NOMO-1 (cell line): ENCODE results near the gene MYO5B.

Source experiments
- DNase-seq, 2 experiments: peaks; one replicate each; lab custom pipeline; 2025; ENCODE audit not compliant: unreplicated experiment in 2 of 2; lab: John Stamatoyannopoulos, UW

Gene MYO5B

DNA sequence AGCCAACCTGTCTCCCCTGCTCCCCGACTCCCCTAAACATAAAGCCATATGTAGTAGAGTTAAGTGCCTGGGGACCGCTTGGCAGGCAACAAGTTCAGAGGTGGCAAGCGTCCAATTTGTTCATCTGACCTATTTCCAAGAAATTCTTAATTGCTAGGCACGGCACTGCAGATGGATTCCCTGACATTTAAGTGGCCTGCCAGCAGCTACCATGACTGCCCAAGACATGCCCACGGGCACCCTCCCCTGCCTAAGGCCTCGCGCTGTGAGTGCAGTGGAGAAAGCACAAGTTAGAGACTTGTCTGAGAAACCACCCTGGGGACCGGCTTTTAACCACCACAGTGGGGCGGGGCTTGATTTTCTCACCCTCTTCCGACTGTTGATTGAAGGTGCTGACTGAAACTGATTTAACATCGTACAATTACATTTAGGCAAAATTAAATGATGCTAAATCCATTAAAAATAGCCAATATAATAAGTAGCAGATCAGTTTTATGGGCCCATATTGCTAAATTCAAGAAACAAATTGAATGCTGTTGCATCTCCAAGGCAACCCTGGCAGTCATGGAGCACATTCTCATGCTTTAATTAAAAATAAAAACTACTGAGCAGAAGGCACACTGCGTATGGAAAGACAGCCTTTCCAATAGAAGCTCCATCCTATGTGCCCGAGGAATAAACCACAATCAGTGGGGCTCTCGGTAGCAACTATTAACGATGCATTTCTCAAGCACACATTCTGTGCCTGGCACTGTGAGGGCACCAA lies 218.0 kb downstream of the MYO5B start:
- no peak for DNase-seq

GRCh38 chr18:49976001-49976400 lies 218.9 kb downstream of the MYO5B start:
- no peak for DNase-seq

DNA sequence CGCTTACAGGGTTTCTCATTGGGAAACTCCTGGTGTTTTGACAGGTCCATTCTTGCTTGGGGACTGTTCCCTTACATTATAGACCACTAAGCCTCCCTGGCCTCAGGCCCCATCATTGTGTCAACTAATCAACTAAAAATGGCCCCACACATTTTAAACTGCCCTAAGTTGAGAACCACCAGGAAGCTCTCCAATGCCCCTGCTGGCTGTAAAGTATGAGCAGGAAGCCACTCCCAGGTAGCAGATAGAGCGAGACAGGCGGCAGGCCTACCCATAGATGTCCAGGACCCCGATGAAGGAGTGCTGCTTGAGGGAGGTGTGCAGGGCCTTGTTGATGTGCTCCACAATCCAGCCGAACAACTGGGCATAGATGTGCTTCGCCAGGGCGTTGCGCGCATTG lies 220.9 kb downstream of the MYO5B start:
- DNase-seq: no peak

DNA sequence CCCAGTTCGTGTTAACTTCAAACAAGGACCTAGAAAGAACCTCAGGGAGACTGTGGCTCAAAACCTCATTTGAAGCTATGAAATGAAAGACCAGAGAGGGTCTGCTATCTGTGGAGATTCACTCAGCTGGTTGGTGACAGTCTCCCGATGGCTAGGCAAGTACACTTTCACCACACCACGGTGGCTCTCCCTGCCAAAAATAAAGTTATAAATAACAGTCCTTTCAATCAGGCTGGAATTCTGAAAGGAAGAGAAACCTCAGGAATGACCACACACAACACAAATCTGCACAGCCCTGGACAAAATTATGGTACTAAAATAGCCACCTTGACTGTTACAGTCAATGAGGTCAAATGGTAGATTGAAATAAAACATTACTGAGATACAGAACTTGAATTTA lies 221.4 kb downstream of the MYO5B start:
- no peak for DNase-seq

DNA sequence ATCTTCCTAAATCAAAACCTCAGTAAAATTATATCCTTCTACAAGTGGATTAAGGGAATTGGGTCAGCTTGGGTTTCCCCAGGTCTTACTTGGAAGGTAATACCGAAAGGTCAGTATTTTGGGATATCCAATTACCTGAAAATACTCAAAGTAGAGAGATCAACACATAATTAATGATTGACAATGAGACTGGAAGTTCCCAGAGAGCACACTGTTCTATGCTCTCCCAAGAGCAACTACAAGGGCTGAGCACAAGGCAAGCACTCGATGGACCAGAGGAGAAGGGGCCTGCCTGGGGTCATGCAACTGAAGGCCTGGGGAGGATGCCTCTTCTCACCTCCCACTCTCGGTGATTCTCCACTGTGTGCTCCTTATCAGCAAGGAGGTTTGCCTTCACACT lies 222.4 kb downstream of the MYO5B start:
- DNase-seq: no peak

DNA sequence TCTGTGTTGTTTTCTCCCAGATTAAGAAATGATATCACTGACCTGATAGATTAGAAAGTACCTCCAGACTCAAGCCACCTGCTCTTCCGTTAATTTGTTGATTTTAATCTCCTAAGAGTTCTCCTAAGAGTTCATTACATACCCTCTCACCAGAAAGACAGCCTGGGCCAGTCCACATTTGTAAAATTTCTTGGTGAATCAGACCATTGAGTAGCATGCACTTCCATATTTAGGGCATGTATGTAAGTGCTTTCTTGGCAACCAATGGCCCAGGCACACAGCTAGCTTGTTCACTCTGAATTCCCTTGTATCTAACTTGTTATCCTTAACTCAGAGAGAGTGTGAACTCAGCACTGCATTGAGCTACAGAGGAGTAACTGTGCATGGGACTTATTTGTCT lies 223.5 kb downstream of the MYO5B start:
- DNase-seq: no peak

GRCh38 chr18:49970319-49970718 lies 224.6 kb downstream of the MYO5B start:
- no peak for DNase-seq

GRCh38 chr18:49968644-49969309 lies 226.2 kb downstream of the MYO5B start:
- DNase-seq: no peak

- DNase-seq: no peak
Observed at GRCh38 chr18:49967636-49968313, 227.2 kb downstream of the MYO5B start.

GRCh38 chr18:49967171-49967570 lies 227.8 kb downstream of the MYO5B start:
- DNase-seq: peak in 1 of 2 experiments; percentile 69

- no peak for DNase-seq
Observed at GRCh38 chr18:49966090-49966489, 228.9 kb downstream of the MYO5B start.

DNA sequence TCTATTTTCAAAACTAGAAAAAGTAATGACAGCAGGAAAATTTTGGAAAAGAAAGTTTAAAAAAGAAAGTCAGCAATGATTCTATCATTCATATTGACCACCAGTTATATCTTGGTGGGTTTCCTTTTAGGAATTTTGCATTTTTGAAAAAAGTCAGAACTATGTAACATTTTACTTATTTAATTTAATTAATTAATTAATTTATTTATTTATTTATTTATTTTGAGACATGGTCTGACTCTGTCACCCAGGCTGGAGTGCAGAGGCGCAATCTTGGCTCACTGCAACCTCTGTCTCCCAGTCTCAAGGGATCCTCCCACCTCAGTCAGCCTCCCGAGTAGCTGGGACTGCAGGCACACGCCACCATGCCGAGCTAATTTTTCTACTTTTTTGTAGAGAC lies 231.7 kb downstream of the MYO5B start:
- no peak for DNase-seq

DNA sequence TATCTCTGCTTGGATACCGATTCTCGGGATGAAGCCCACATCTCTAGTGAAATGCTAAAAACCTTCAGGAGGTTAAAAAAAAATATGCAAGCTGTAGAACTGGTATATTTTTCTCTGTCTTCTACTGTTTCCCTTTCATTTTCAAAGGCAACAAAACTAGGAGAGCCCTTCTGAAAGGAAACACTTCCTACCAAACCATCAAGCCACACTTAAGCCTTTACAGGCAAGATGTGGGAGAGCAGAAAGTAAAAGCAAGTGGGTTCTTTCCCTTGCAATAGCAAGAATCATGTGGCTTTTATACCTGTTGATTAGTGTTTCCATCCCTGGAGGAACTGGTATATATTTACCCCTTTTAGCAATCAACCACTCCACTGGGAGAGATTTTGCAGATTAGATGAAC lies 233.7 kb downstream of the MYO5B start:
- DNase-seq: no peak

DNA sequence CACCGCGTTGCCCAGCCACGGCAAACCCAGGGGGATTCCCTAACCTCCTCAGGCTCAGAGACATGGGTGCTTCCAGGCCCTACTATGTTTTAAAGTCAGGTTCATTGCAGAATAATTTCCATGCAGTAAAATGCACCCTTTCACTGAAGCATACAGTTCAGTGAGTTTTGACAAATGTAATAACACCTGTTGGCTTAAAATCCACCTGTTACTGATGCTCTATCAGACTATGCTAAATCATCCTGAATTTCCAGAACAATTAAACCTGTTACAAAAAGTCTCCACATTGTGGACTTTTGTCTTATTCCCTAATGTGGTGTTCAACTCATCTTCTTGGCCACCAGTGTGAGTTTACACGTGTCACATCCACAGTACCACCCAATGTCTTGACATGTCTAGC lies 234.6 kb downstream of the MYO5B start:
- no peak for DNase-seq

DNA sequence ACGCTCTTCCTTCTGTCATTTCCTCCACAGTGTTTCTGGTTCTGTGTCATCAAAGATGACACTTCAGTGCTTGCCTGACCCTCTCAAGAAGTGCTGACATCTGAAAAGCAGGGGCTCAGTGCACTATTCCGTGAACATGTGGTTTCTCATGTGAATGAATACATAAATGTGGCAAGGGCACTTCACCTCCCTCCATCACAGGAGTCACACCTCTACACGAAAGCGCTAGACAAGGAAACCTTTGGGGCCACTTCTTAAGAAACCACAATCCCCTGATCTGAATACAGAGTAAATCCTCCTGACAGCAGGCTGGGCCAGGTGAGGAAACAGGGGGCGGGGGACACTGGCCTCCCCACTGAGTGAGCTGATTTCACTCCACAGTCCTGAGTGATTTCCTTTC lies 235.8 kb downstream of the MYO5B start:
- no peak for DNase-seq

GRCh38 chr18:49955263-49955662 lies 239.7 kb downstream of the MYO5B start:
- no peak for DNase-seq

DNA sequence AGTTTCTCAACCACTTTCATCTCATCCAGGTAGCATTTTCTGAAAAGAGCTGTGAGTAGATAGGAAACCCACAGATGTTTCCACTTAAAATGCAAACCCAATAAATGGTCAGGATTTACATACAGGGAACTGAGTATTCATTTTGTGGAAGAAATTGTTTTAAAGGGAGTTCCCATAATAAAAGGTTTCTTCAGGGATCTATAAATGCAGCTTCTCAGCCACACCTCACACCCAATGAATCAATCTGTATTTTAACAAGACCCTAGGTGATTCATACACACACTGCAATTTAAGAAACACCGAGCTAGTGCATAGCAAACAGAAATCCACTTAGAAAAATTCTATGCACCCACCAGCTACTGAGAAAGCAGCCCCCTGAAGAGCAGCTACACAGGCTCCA lies 241.6 kb downstream of the MYO5B start:
- no peak for DNase-seq

- DNase-seq: peak; percentile 49 to 55
Observed at GRCh38 chr18:49949951-49950395, 245.0 kb downstream of the MYO5B start.

DNA sequence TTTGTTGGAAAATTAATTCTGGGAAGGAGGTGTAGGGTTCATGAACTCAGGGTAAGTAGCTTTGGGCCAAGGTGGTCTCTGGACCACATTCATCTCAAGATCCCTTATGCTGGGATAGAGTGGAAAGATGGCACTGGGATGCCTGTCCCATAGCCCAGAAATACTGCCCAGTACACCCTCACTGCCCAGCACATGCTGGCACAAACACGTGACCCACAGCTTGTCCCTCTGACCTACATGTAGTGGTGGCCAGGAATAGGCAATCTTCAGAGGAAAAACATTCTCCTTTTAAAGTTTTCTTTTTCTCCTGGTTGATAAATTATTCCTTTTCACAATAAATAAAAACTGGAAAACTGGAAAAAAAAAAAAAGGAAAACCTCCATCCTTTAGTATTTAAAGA lies 246.0 kb downstream of the MYO5B start:
- DNase-seq: no peak

GRCh38 chr18:49944663-49945062 lies 250.3 kb downstream of the MYO5B start:
- DNase-seq: no peak

DNA sequence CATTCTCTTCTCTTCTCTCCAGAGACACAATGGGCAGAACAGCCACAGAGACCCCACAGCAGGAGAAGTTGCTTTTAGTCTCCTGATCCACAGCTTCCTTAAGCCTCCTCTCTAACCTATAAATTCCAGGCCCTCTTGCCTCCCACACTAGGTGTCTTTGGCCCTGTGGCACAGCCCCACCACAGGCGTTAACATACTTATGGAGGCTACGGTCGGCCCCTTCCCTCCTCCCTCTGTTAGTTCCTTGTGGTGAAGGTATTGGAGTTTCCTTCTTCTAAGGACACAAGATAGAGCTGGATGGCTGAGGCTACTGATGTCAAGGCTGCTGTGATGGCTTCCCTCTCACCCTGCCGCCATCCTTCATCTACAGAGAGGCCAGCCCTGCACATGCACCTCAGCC lies 258.1 kb downstream of the MYO5B start:
- no peak for DNase-seq

DNA sequence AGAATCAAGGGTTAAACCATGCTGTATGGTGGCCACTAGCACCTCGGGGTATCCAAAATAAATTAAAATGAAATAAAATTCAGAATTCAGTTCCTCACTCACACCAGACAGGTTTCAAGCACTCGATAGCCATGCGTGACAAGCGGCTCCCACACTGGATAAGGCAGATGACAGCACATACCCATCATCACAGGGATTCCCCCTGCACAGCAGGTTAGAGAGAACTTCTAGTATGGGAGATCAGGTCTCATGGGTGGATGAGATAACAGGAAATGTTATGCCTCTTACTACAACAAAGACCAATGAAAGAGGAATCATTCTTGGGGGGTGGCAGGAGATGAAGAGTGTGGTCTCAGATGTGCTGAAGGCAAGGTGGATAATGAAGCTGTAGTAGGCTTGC lies 259.7 kb downstream of the MYO5B start:
- DNase-seq: no peak
